GM18519 (cell line): ENCODE data around the gene TOGARAM2.

Experiments
- ATAC-seq: cut with Tn5 transposase; IDR thresholded peaks from one replicate; pipeline ENCODE4 v1.9.1; 2021; ENCODE audit warnings: mild to moderate bottlenecking, moderate library complexity; ENCODE audit not compliant: unreplicated experiment, low FRiP score

TOGARAM2 gene

GRCh38 chr2:29016504-29016903, 35.4 kb downstream of the TOGARAM2 start:
- ATAC-seq = no peak

GRCh38 chr2:29017716-29018435, 36.8 kb downstream of the TOGARAM2 start:
- ATAC-seq = no peak

GRCh38 chr2:29021886-29022285, 40.8 kb downstream of the TOGARAM2 start:
- ATAC-seq = no peak

GRCh38 chr2:29022679-29023078, 41.6 kb downstream of the TOGARAM2 start:
- no peak for ATAC-seq

- no peak for ATAC-seq
These were observed 42.1 kb downstream of the TOGARAM2 start for GRCh38 chr2:29023188-29023587.

- no peak for ATAC-seq
These were observed 43.9 kb downstream of the TOGARAM2 start for GRCh38 chr2:29024882-29025430.

- no peak for ATAC-seq
These were observed 44.6 kb downstream of the TOGARAM2 start for GRCh38 chr2:29025711-29026110.

- ATAC-seq = no peak
These were observed 49.9 kb downstream of the TOGARAM2 start for GRCh38 chr2:29031046-29031445.

GRCh38 chr2:29032189-29032588, 51.1 kb downstream of the TOGARAM2 start:
- ATAC-seq = no peak

- ATAC-seq = no peak
These were observed 52.1 kb downstream of the TOGARAM2 start for GRCh38 chr2:29033172-29033571.

- ATAC-seq = no peak
These were observed 52.6 kb downstream of the TOGARAM2 start for GRCh38 chr2:29033656-29034055.

GRCh38 chr2:29035016-29035745, 54.1 kb downstream of the TOGARAM2 start:
- no peak for ATAC-seq

- no peak for ATAC-seq
These were observed 58.8 kb downstream of the TOGARAM2 start for GRCh38 chr2:29039718-29040480.

GRCh38 chr2:29040552-29040951, 59.5 kb downstream of the TOGARAM2 start:
- no peak for ATAC-seq

GRCh38 chr2:29041161-29041660, 60.1 kb downstream of the TOGARAM2 start:
- no peak for ATAC-seq

- no peak for ATAC-seq
These were observed 61.5 kb downstream of the TOGARAM2 start for GRCh38 chr2:29042561-29043075.

GRCh38 chr2:29044459-29044858, 63.4 kb downstream of the TOGARAM2 start:
- no peak for ATAC-seq

- no peak for ATAC-seq
These were observed 65.2 kb downstream of the TOGARAM2 start for GRCh38 chr2:29046321-29046720.

- no peak for ATAC-seq
These were observed 66.2 kb downstream of the TOGARAM2 start for GRCh38 chr2:29047083-29047845.

GRCh38 chr2:29050591-29050990, 69.5 kb downstream of the TOGARAM2 start:
- ATAC-seq = no peak
